B cell (primary cell): ENCODE data around the gene ADAM19.

Source experiments
- EZH2 ChIP-seq: IDR thresholded peaks from 2 replicates; pipeline ENCODE4 v1.6.1; 2012; ENCODE audit warnings: borderline replicate concordance, low read depth, mild to moderate bottlenecking, moderate library complexity, low read length; ENCODE audit not compliant: insufficient read depth, poor library complexity, severe bottlenecking
- TF ChIP-seq, protein P1 (sequence below): fragments of 200-600 bp; IDR thresholded peaks from one replicate; pipeline ENCODE4 v1.8.0; 2022; ENCODE audit warnings: antibody characterized with exemption, mild to moderate bottlenecking

- TF ChIP-seq, protein P1, sequence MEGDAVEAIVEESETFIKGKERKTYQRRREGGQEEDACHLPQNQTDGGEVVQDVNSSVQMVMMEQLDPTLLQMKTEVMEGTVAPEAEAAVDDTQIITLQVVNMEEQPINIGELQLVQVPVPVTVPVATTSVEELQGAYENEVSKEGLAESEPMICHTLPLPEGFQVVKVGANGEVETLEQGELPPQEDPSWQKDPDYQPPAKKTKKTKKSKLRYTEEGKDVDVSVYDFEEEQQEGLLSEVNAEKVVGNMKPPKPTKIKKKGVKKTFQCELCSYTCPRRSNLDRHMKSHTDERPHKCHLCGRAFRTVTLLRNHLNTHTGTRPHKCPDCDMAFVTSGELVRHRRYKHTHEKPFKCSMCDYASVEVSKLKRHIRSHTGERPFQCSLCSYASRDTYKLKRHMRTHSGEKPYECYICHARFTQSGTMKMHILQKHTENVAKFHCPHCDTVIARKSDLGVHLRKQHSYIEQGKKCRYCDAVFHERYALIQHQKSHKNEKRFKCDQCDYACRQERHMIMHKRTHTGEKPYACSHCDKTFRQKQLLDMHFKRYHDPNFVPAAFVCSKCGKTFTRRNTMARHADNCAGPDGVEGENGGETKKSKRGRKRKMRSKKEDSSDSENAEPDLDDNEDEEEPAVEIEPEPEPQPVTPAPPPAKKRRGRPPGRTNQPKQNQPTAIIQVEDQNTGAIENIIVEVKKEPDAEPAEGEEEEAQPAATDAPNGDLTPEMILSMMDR = no peak
- no peak for TF ChIP-seq EZH2
Measured at GRCh38 chr5:157486861-157487260, 88.7 kb downstream of the ADAM19 start.
